DOHH2 (cell line): Measurements from ENCODE around the gene SNRNP48.

ENCODE experiments used
- H3F3A ChIP-seq: fragments of 200-600 bp; sonication (generic), shearing (Covaris generic); 2 replicates; pipeline ENCODE4 v1.6.0; 2016; ENCODE audit warnings: antibody characterized with exemption, mild to moderate bottlenecking; ENCODE audit not compliant: control insufficient read depth, insufficient read depth
- H3K27ac ChIP-seq: fragments of 200-600 bp; sonication (generic); 2 replicates; pipeline ENCODE4 v1.5.1; 2014; ENCODE audit warnings: low read depth, mild to moderate bottlenecking, low read length, moderate library complexity
- H3K27me3 ChIP-seq: fragments of 200-600 bp; sonication (generic); 2 replicates; pipeline ENCODE4 v1.6.1; 2014; ENCODE audit warnings: mild to moderate bottlenecking, low read length, mixed read lengths; ENCODE audit not compliant: control insufficient read depth
- H3K36me3 ChIP-seq: fragments of 200-600 bp; sonication (generic); 2 replicates; pipeline ENCODE4 v1.6.1; 2014; ENCODE audit warnings: mild to moderate bottlenecking, low read length, moderate library complexity, mixed read lengths; ENCODE audit not compliant: control insufficient read depth
- H3K4me1 ChIP-seq: fragments of 200-600 bp; sonication (generic); 2 replicates; pipeline ENCODE4 v1.6.1; 2014; ENCODE audit warnings: mild to moderate bottlenecking, low read length, mixed read lengths; ENCODE audit not compliant: control insufficient read depth
- H3K4me2 ChIP-seq: fragments of 200-600 bp; sonication (generic); 2 replicates; pipeline ENCODE4 v1.6.0; 2014; ENCODE audit warnings: mild to moderate bottlenecking, low read length, moderate library complexity
- H3K4me3 ChIP-seq: fragments of 200-600 bp; sonication (generic); 2 replicates; pipeline ENCODE4 v1.5.1; 2014; ENCODE audit warnings: mild to moderate bottlenecking, low read length, mixed read lengths
- H3K79me2 ChIP-seq: fragments of 200-600 bp; sonication (generic); 2 replicates; pipeline ENCODE4 v1.6.1; 2014; ENCODE audit warnings: mild to moderate bottlenecking, low read length, mixed read lengths; ENCODE audit not compliant: control insufficient read depth
- H3K9me2 ChIP-seq: fragments of 200-600 bp; sonication (generic); replicated peaks from 2 replicates; pipeline ENCODE4 v1.6.1; 2014; ENCODE audit warnings: mild to moderate bottlenecking, low read length, mixed read lengths; ENCODE audit not compliant: control insufficient read depth
- H3K9me3 ChIP-seq: fragments of 200-600 bp; sonication (generic); 2 replicates; pipeline ENCODE4 v1.6.1; 2014; ENCODE audit warnings: antibody characterized with exemption, low read length, mixed read lengths; ENCODE audit not compliant: control insufficient read depth, insufficient read depth
- H4K20me1 ChIP-seq: fragments of 200-600 bp; sonication (generic); 2 replicates; pipeline ENCODE4 v1.6.0; 2014; ENCODE audit warnings: low read depth, mild to moderate bottlenecking, antibody characterized with exemption, low read length, moderate library complexity; ENCODE audit not compliant: control insufficient read depth, insufficient read depth
- EZH2phosphoT487 ChIP-seq: fragments of 200-600 bp; sonication (generic); IDR thresholded peaks from 2 replicates; pipeline ENCODE4 v1.6.1; 2017; ENCODE audit warnings: borderline replicate concordance, mild to moderate bottlenecking, antibody characterized with exemption, low read length, moderate library complexity, mixed read lengths
- TF ChIP-seq, protein P1 (sequence below): fragments of 200-600 bp; sonication (generic); IDR thresholded peaks from one replicate; pipeline ENCODE4 v1.5.1; 2014; ENCODE audit warnings: antibody characterized with exemption, mild to moderate bottlenecking, low read depth, low read length; ENCODE audit not compliant: poor library complexity, severe bottlenecking

Gene SNRNP48

DNA sequence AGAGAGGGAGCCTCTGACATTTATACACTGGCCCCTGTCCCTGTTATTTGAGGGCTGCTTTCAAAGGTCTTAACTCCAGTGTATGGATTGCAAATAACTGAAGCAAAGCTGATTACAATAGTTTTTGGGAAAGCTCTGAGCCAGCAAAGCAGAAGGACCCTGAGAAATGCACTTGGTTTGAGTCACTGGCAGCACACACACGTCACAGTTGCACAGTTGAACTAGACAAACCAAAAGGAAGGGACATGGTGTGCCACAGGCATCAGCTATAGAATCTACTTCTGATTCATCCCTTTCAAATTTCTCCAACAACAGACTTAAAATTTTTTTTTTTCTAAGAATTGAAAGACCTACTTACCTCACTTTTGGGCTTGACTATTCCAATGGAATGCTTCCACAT is 56.4 kb downstream of the SNRNP48 start:
- Histone ChIP-seq H3K79me2 (no peaks in the 10 kb centered on the region), H4K20me1 (no peaks in the 10 kb centered on the region), H3F3A (no peaks in the 10 kb centered on the region), H3K4me1 (peaks cover 6% of the 10 kb centered on the region), H3K27me3 (peaks cover 28% of the 10 kb centered on the region), H3K27ac (no peak overlapping the region), H3K9me3 (no peaks in the 10 kb centered on the region), H3K4me3 (no peak overlapping the region), H3K4me2 (no peak overlapping the region), H3K36me3 (no peaks in the 10 kb centered on the region), H3K9me2 (no peaks in the 10 kb centered on the region)
- TF ChIP-seq EZH2phosphoT487 = no peak
- TF ChIP-seq, protein P1, sequence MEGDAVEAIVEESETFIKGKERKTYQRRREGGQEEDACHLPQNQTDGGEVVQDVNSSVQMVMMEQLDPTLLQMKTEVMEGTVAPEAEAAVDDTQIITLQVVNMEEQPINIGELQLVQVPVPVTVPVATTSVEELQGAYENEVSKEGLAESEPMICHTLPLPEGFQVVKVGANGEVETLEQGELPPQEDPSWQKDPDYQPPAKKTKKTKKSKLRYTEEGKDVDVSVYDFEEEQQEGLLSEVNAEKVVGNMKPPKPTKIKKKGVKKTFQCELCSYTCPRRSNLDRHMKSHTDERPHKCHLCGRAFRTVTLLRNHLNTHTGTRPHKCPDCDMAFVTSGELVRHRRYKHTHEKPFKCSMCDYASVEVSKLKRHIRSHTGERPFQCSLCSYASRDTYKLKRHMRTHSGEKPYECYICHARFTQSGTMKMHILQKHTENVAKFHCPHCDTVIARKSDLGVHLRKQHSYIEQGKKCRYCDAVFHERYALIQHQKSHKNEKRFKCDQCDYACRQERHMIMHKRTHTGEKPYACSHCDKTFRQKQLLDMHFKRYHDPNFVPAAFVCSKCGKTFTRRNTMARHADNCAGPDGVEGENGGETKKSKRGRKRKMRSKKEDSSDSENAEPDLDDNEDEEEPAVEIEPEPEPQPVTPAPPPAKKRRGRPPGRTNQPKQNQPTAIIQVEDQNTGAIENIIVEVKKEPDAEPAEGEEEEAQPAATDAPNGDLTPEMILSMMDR = no peak

DNA sequence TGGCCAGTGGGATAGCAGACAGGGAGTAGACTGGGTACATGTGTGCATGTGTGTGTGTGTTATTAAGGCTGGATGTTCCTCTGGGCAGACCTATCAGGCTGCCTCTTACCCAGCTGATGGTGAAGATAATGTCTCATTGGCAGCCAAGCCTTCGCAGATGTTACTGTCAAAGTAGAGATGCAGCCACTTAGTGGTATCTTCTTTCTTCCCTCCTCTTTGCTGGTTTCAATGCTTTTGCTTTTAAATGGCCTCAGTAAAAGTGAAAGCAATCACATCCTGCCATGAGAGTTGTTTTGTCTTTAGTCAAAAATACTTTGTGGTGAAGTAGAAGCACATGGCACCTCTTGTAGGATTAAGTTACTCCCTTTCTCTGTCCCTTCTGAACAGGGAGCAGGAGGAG is 57.5 kb downstream of the SNRNP48 start:
- peaks cover 6% of the 10 kb centered on the region for H3K4me1 ChIP-seq
- H3K27me3 ChIP-seq = peaks cover 31% of the 10 kb centered on the region
- H3K9me2 ChIP-seq = no peaks in the 10 kb centered on the region
- no peak overlapping the region for H3K27ac ChIP-seq
- no peaks in the 10 kb centered on the region for H3K9me3 ChIP-seq
- H3F3A ChIP-seq = no peaks in the 10 kb centered on the region
- TF ChIP-seq EZH2phosphoT487 = no peak
- TF ChIP-seq, protein P1 = no peak
- H3K79me2 ChIP-seq = no peaks in the 10 kb centered on the region
- H3K4me3 ChIP-seq = no peak overlapping the region
- no peaks in the 10 kb centered on the region for H4K20me1 ChIP-seq
- H3K36me3 ChIP-seq = no peaks in the 10 kb centered on the region
- no peak overlapping the region for H3K4me2 ChIP-seq

DNA sequence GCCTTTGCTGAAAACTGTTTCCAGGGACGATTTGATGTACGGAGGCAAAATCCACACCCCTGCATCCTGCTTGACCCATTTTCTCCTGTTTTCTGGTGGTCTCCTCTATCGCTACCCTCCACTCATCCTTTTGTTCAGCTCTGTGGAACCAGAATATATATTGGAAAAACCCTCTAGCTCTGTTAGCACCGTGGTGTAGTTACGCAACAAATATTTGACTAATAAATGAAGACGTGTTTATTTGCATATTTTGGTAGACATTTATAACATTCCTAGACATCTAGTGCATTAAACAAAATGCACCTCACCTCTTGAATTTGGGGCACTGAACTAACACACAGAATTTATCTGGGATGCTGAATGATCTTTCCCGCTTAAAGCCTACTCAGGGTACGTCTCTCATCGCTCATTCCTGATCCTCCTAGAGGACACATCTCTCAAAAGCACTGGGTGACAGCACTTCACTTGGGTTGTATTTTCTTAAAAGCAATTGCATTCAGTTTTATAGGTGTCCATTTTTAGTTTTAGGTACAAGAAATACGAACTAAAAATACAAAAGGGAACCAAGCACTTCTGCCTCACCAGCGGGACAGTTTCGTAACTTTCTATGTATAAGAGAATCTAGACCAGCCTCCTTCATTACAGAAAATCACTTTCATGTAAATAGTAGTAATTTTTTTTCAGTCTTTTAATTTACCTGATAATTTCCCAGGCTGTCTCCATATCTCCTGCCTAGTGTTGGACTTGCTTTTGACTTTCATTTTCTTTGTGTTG is 59.2 kb downstream of the SNRNP48 start:
- Histone ChIP-seq H3K4me3 (no peak overlapping the region), H3K4me2 (no peak overlapping the region), H3K79me2 (no peaks in the 10 kb centered on the region), H3F3A (no peaks in the 10 kb centered on the region), H3K27ac (no peak overlapping the region), H4K20me1 (no peaks in the 10 kb centered on the region), H3K4me1 (peaks cover 6% of the 10 kb centered on the region), H3K9me3 (no peaks in the 10 kb centered on the region), H3K27me3 (peaks cover 31% of the 10 kb centered on the region), H3K36me3 (no peaks in the 10 kb centered on the region), H3K9me2 (no peaks in the 10 kb centered on the region)
- TF ChIP-seq EZH2phosphoT487 = no peak
- TF ChIP-seq, protein P1 = no peak
